Neural cell (in vitro differentiated cells): ENCODE results near the gene HSPB1. TPM values are rescaled to one million over a fixed set of nuclear protein-coding genes. Genes with fewer than 3 reads are reported as not detected.

ENCODE experiments used
- H2AFZ ChIP-seq: fragments of 200-600, 300-800 bp; sonication (generic), shearing (Covaris generic); 2 replicates; pipeline ENCODE4 v1.6.0; 2014; ENCODE audit warnings: low read depth, mild to moderate bottlenecking, antibody characterized with exemption, low read length, moderate library complexity
- H3F3A ChIP-seq: fragments of 200-600 bp; shearing (Covaris generic); 2 replicates; pipeline ENCODE4 v1.6.1; 2016; ENCODE audit warnings: mild to moderate bottlenecking, moderate library complexity, mixed read lengths, antibody characterized with exemption, low read length; ENCODE audit not compliant: insufficient read depth, poor library complexity, severe bottlenecking
- H3K27ac ChIP-seq: fragments of 200-600, 300-800 bp; sonication (generic), shearing (Covaris generic); 2 replicates; pipeline ENCODE4 v1.5.1; 2014; ENCODE audit warnings: mild to moderate bottlenecking, low read length, moderate library complexity
- H3K27me3 ChIP-seq: fragments of 300-800, 200-600 bp; sonication (generic), shearing (Covaris generic); 2 replicates; pipeline ENCODE4 v1.6.0; 2014; ENCODE audit warnings: mild to moderate bottlenecking, low read depth, low read length, moderate library complexity; ENCODE audit not compliant: insufficient read depth
- H3K36me3 ChIP-seq: fragments of 300-800, 200-600 bp; sonication (generic), shearing (Covaris generic); 2 replicates; pipeline ENCODE4 v1.5.1; 2014; ENCODE audit warnings: mild to moderate bottlenecking, antibody characterized with exemption, low read length, moderate library complexity; ENCODE audit not compliant: insufficient read depth
- H3K4me2 ChIP-seq: fragments of 300-800, 200-600 bp; sonication (generic), shearing (Covaris generic); 2 replicates; pipeline ENCODE4 v1.6.0; 2014; ENCODE audit warnings: mild to moderate bottlenecking, low read length
- H3K4me3 ChIP-seq: fragments of 300-800, 200-600 bp; sonication (generic), shearing (Covaris generic); 2 replicates; pipeline ENCODE4 v1.5.1; 2014; ENCODE audit warnings: mild to moderate bottlenecking, low read length, moderate library complexity
- H3K79me2 ChIP-seq: fragments of 200-600 bp; shearing (Covaris generic); replicated peaks from 2 replicates; pipeline ENCODE4 v1.6.0; 2014; ENCODE audit warnings: mild to moderate bottlenecking, low read length, moderate library complexity; ENCODE audit not compliant: insufficient read depth
- H3K9ac ChIP-seq: fragments of 300-800, 200-600 bp; sonication (generic), shearing (Covaris generic); 2 replicates; pipeline ENCODE4 v1.6.1; 2016; ENCODE audit warnings: mild to moderate bottlenecking, low read length, mixed read lengths
- H3K9me2 ChIP-seq: fragments of 200-600 bp; shearing (Covaris generic); 2 replicates; pipeline ENCODE4 v1.6.1; 2016; ENCODE audit warnings: mild to moderate bottlenecking, low read length, mixed read lengths; ENCODE audit not compliant: insufficient read depth
- H3K9me3 ChIP-seq: fragments of 200-600, 300-800 bp; sonication (generic), shearing (Covaris generic); 2 replicates; pipeline ENCODE4 v1.6.1; 2016; ENCODE audit warnings: mild to moderate bottlenecking, mixed run types, low read length, moderate library complexity, mixed read lengths
- H4K20me1 ChIP-seq: fragments of 200-600 bp; shearing (Covaris generic); 2 replicates; pipeline ENCODE4 v1.6.1; 2016; ENCODE audit warnings: mild to moderate bottlenecking, mixed run types; ENCODE audit not compliant: insufficient read depth
- CTCF ChIP-seq: fragments of 450-650 bp; IDR thresholded peaks from 2 replicates; pipeline ENCODE4 v1.5.1; 2014; ENCODE audit warnings: antibody characterized with exemption, mild to moderate bottlenecking, moderate library complexity; ENCODE audit not compliant: poor library complexity, severe bottlenecking
- EP300 ChIP-seq: fragments of 450-650 bp; conservative IDR thresholded peaks from 2 replicates; pipeline ENCODE4 v1.6.1; 2014; ENCODE audit warnings: antibody characterized with exemption, mild to moderate bottlenecking, moderate library complexity; ENCODE audit not compliant: poor library complexity, severe bottlenecking
- EZH2 ChIP-seq: fragments of 200-600, 300-800 bp; shearing (Covaris generic), sonication (generic); IDR thresholded peaks from 2 replicates; pipeline ENCODE4 v1.6.1; 2014; ENCODE audit warnings: antibody characterized with exemption, low read length, borderline replicate concordance, mild to moderate bottlenecking; ENCODE audit not compliant: insufficient read depth, poor library complexity, severe bottlenecking
- MXI1 ChIP-seq: fragments of 450-650 bp; conservative IDR thresholded peaks from 2 replicates; pipeline ENCODE4 v1.6.1; 2014; ENCODE audit warnings: antibody characterized with exemption, mild to moderate bottlenecking; ENCODE audit not compliant: poor library complexity, severe bottlenecking
- POLR2AphosphoS5 ChIP-seq: IDR thresholded peaks from 2 replicates; pipeline ENCODE4 v1.6.1; 2012
- RAD21 ChIP-seq: fragments of 450-650 bp; conservative IDR thresholded peaks from 2 replicates; pipeline ENCODE4 v1.6.1; 2014; ENCODE audit warnings: antibody characterized with exemption, mild to moderate bottlenecking, moderate library complexity
- REST ChIP-seq: IDR thresholded peaks from 2 replicates; pipeline ENCODE4 v1.6.1; 2012; ENCODE audit warnings: borderline replicate concordance
- SMC3 ChIP-seq: fragments of 450-650 bp; conservative IDR thresholded peaks from 2 replicates; pipeline ENCODE4 v1.6.1; 2014; ENCODE audit warnings: antibody characterized with exemption, mild to moderate bottlenecking, moderate library complexity; ENCODE audit not compliant: poor library complexity
- TAF1 ChIP-seq: IDR thresholded peaks from 2 replicates; pipeline ENCODE4 v1.6.1; 2012; ENCODE audit warnings: low read depth
- polyA plus RNA-seq: library from polyadenylated mRNA; depleted of rRNA; stranded (reverse); fragments of >200 nt; gene quantifications from 2 replicates; pipeline ENCODE4 v1.2.3, GENCODE V29; 2014

The HSPB1 gene
- polyA plus RNA-seq, 1 donor from 2014 or later = 1.4 TPM

GRCh38 chr7:76282344-76283253 is 19.9 kb upstream of the HSPB1 start:
- H3K9ac ChIP-seq = no peak overlapping the region
- no peaks in the 10 kb centered on the region for H4K20me1 ChIP-seq
- TF ChIP-seq POLR2AphosphoS5 (no peak), TAF1 (no peak), CTCF (no peak), SMC3 (no peak), EZH2 (no peak)
- H3K79me2 ChIP-seq = no peaks in the 10 kb centered on the region
- H3K4me2 ChIP-seq = no peak overlapping the region
- H3K9me2 ChIP-seq = no peaks in the 10 kb centered on the region
- no peaks in the 10 kb centered on the region for H3K36me3 ChIP-seq
- peaks cover 57% of the 10 kb centered on the region for H3K27me3 ChIP-seq
- H3K4me3 ChIP-seq = no peak overlapping the region
- no peak overlapping the region for H2AFZ ChIP-seq
- no peaks in the 10 kb centered on the region for H3F3A ChIP-seq
- H3K9me3 ChIP-seq = no peaks in the 10 kb centered on the region
- no peak overlapping the region for H3K27ac ChIP-seq

- no peak for TF ChIP-seq MXI1
- no peak for TF ChIP-seq TAF1
- no peak for TF ChIP-seq POLR2AphosphoS5
- no peak for TF ChIP-seq CTCF
- no peak for TF ChIP-seq SMC3
- no peak for TF ChIP-seq EZH2
- TF ChIP-seq EP300 = no peak
- TF ChIP-seq RAD21 = no peak
- TF ChIP-seq REST = no peak
- Histone ChIP-seq H3K4me2 (no peak overlapping the region), H3K79me2 (no peaks in the 10 kb centered on the region)
These were observed 19.0 kb upstream of the HSPB1 start for GRCh38 chr7:76283254-76284159.

More at GRCh38 chr7:76283254-76284159, 19.0 kb upstream of the HSPB1 start:
- Histone ChIP-seq H3K9me2 (no peaks in the 10 kb centered on the region), H3K27ac (no peak overlapping the region), H3K36me3 (no peaks in the 10 kb centered on the region), H2AFZ (no peak overlapping the region), H3K4me3 (no peak overlapping the region), H3K27me3 (peaks cover 49% of the 10 kb centered on the region), H3K9ac (no peak overlapping the region), H4K20me1 (no peaks in the 10 kb centered on the region), H3K9me3 (no peaks in the 10 kb centered on the region), H3F3A (no peaks in the 10 kb centered on the region)
